Peyer's patch (tissue), 4 donors: ENCODE results near the gene DOK6. TPM values are rescaled to one million over a fixed set of nuclear protein-coding genes. Genes with fewer than 3 reads are reported as not detected.
A peak's percentile ranks its signal among the peaks of the same experiment; 100 is the strongest.

ENCODE experiments used
- DNase-seq, 3 donors: peaks; one replicate each; pipeline ENCODE4 v3.0.0-alpha.2; 2017 to 2019
- H3K27ac ChIP-seq, 4 donors: fragments of 200-600 bp; sonication (generic); one replicate each; pipeline ENCODE4 v1.5.1; 2016 to 2019
- H3K27me3 ChIP-seq, 2 donors: fragments of 200-600 bp; sonication (generic); one replicate each; pipeline ENCODE4 v1.5.1; 2019
- H3K36me3 ChIP-seq, 3 donors: fragments of 200-600 bp; sonication (generic); one replicate each; pipeline ENCODE4 v1.5.1; 2016 to 2019
- H3K4me1 ChIP-seq, 4 donors: fragments of 200-600 bp; sonication (generic); one replicate each; pipeline ENCODE4 v1.5.1; 2016 to 2019
- H3K4me3 ChIP-seq, 4 donors: fragments of 200-600 bp; sonication (generic); 1 replicate in 3 of 4; 2 replicates in 1 of 4; pipeline ENCODE4 v1.5.1; 2016 to 2019; ENCODE audit warnings: mild to moderate bottlenecking in 1 of 4
- H3K9me3 ChIP-seq, 4 donors: fragments of 200-600 bp; sonication (generic); one replicate each; pipeline ENCODE4 v1.5.1; 2016 to 2019; ENCODE audit warnings: mild to moderate bottlenecking in 1 of 4
- CTCF ChIP-seq, 6 experiments: fragments of 450-650 bp in 4 of 6; fragments of 200-600 bp in 2 of 6; sonication (generic) in 1 of 6; IDR thresholded peaks; one replicate each; pipeline ENCODE4 v1.5.1; 2017 to 2019; ENCODE audit warnings: antibody characterized with exemption in 6 of 6, mild to moderate bottlenecking in 3 of 6, moderate library complexity in 1 of 6
- POLR2A ChIP-seq, 2 donors: fragments of 450-650 bp; IDR thresholded peaks; one replicate each; pipeline ENCODE4 v1.5.1; 2017; ENCODE audit warnings: antibody characterized with exemption in 2 of 2, mild to moderate bottlenecking in 2 of 2, moderate library complexity in 2 of 2
- total RNA-seq, 4 donors: library from RNA; depleted of rRNA; stranded (reverse); fragments of >200 nt; gene quantifications; one replicate each; pipeline ENCODE4 v1.1.0, GENCODE V29; 2016

DOK6 gene
- total RNA-seq, 4 donors from 2014 or later, result 0.13 to 5.2 (median 0.50) TPM

GRCh38 chr18:69635482-69635881 is 234.8 kb downstream of the DOK6 start:
- DNase-seq, result no peak
- Histone ChIP-seq H3K4me1 (no peaks in the 10 kb centered on the region), H3K4me3 (no peak overlapping the region), H3K27me3 (no peaks in the 10 kb centered on the region), H3K9me3 (no peaks in the 10 kb centered on the region), H3K36me3 (no peaks in the 10 kb centered on the region), H3K27ac (no peak overlapping the region)
- TF ChIP-seq POLR2A (IDR thresholded peaks at IDR 0.05), result no peak
- no peak for TF ChIP-seq CTCF (IDR thresholded peaks at IDR 0.05)

GRCh38 chr18:69636529-69637301 is 236.0 kb downstream of the DOK6 start:
- Histone ChIP-seq H3K36me3 (no peaks in the 10 kb centered on the region), H3K27ac (no peak overlapping the region), H3K9me3 (no peaks in the 10 kb centered on the region), H3K27me3 (no peaks in the 10 kb centered on the region), H3K4me3 (no peak overlapping the region), H3K4me1 (no peaks in the 10 kb centered on the region)
- DNase-seq, result no peak
- TF ChIP-seq CTCF (IDR thresholded peaks at IDR 0.05) (peak in 1 of 6 experiments; percentile 13), POLR2A (IDR thresholded peaks at IDR 0.05) (no peak)

- H3K27me3 ChIP-seq, result no peaks in the 10 kb centered on the region
- H3K4me3 ChIP-seq, result no peak overlapping the region
- no peaks in the 10 kb centered on the region for H3K36me3 ChIP-seq
- H3K4me1 ChIP-seq, result no peaks in the 10 kb centered on the region
- TF ChIP-seq CTCF (IDR thresholded peaks at IDR 0.05), result no peak
- no peak for TF ChIP-seq POLR2A (IDR thresholded peaks at IDR 0.05)
- no peak overlapping the region for H3K27ac ChIP-seq
- no peak for DNase-seq
- no peaks in the 10 kb centered on the region for H3K9me3 ChIP-seq
Observed at GRCh38 chr18:69638056-69638455, 237.4 kb downstream of the DOK6 start.

- DNase-seq, result no peak
- Histone ChIP-seq H3K4me3 (no peak overlapping the region), H3K27me3 (no peaks in the 10 kb centered on the region), H3K27ac (no peak overlapping the region), H3K36me3 (no peaks in the 10 kb centered on the region), H3K9me3 (no peaks in the 10 kb centered on the region), H3K4me1 (no peaks in the 10 kb centered on the region)
- TF ChIP-seq POLR2A (IDR thresholded peaks at IDR 0.05) (no peak), CTCF (IDR thresholded peaks at IDR 0.05) (no peak)
Observed at GRCh38 chr18:69647702-69648101, 247.0 kb downstream of the DOK6 start.

- Histone ChIP-seq H3K4me3 (no peak overlapping the region), H3K9me3 (no peaks in the 10 kb centered on the region), H3K27ac (no peak overlapping the region), H3K27me3 (no peaks in the 10 kb centered on the region), H3K36me3 (no peaks in the 10 kb centered on the region), H3K4me1 (no peaks in the 10 kb centered on the region)
- no peak for TF ChIP-seq POLR2A (IDR thresholded peaks at IDR 0.05)
- no peak for TF ChIP-seq CTCF (IDR thresholded peaks at IDR 0.05)
- no peak for DNase-seq
Observed at GRCh38 chr18:69648486-69648885, 247.8 kb downstream of the DOK6 start.
